KMS-11 (cell line): ENCODE measurements around the gene SIPA1.

Source experiments
- H2AFZ ChIP-seq: fragments of 200-600 bp; sonication (generic); 2 replicates; pipeline ENCODE4 v1.6.1; 2016; ENCODE audit warnings: antibody characterized with exemption, mixed run types, low read depth
- H3K27ac ChIP-seq: fragments of 200-600 bp; sonication (generic); 2 replicates; pipeline ENCODE4 v1.6.1; 2016; ENCODE audit warnings: mild to moderate bottlenecking, mixed run types
- H3K27me3 ChIP-seq: fragments of 200-600 bp; sonication (generic); 2 replicates; pipeline ENCODE4 v1.6.1; 2017; ENCODE audit warnings: mild to moderate bottlenecking, low read depth, mixed run types, moderate library complexity; ENCODE audit not compliant: insufficient read depth
- H3K36me3 ChIP-seq: fragments of 200-600 bp; sonication (generic); 2 replicates; pipeline ENCODE4 v1.6.1; 2017; ENCODE audit warnings: mild to moderate bottlenecking, mixed run types; ENCODE audit not compliant: insufficient read depth
- H3K4me1 ChIP-seq: fragments of 200-600 bp; sonication (generic); 2 replicates; pipeline ENCODE4 v1.6.1; 2016; ENCODE audit warnings: mild to moderate bottlenecking, low read depth, mixed run types; ENCODE audit not compliant: poor library complexity, severe bottlenecking
- H3K4me2 ChIP-seq: fragments of 200-600 bp; sonication (generic); 2 replicates; pipeline ENCODE4 v1.7.0; 2016; ENCODE audit warnings: mild to moderate bottlenecking, mixed run types
- H3K4me3 ChIP-seq: fragments of 200-600 bp; sonication (generic); IDR thresholded peaks from 2 replicates; pipeline ENCODE4 v1.6.1; 2017; ENCODE audit warnings: low read depth, low read length, mixed read lengths; ENCODE audit not compliant: insufficient read depth
- H3K79me2 ChIP-seq: fragments of 200-600 bp; sonication (generic); 2 replicates; pipeline ENCODE4 v1.6.1; 2016; ENCODE audit warnings: low read depth, mixed run types; ENCODE audit not compliant: insufficient read depth
- H3K9ac ChIP-seq: fragments of 200-600 bp; sonication (generic); 2 replicates; pipeline ENCODE4 v1.6.1; 2016; ENCODE audit warnings: mild to moderate bottlenecking, mixed run types
- H4K20me1 ChIP-seq: fragments of 200-600 bp; sonication (generic); 2 replicates; pipeline ENCODE4 v1.6.1; 2016; ENCODE audit warnings: mild to moderate bottlenecking, mixed run types; ENCODE audit not compliant: insufficient read depth
- CTCF ChIP-seq: fragments of 200-600 bp; sonication (generic); conservative IDR thresholded peaks from 2 replicates; pipeline ENCODE4 v1.6.1; 2017; ENCODE audit warnings: low read depth, mild to moderate bottlenecking, antibody characterized with exemption, low read length, moderate library complexity, mixed read lengths

The SIPA1 gene

GRCh38 chr11:65651339-65651588, 13.4 kb downstream of the SIPA1 start:
- Histone ChIP-seq H3K27ac (no peak overlapping the region), H4K20me1 (no peaks in the 10 kb centered on the region), H3K27me3 (no peaks in the 10 kb centered on the region), H2AFZ (no peak overlapping the region), H3K9ac (no peak overlapping the region), H3K4me2 (no peak overlapping the region), H3K4me1 (peaks cover 19% of the 10 kb centered on the region), H3K4me3 (no peak overlapping the region), H3K36me3 (no peaks in the 10 kb centered on the region), H3K79me2 (no peaks in the 10 kb centered on the region)
- TF ChIP-seq CTCF, result no peak

- no peaks in the 10 kb centered on the region for H3K79me2 ChIP-seq
- H3K4me3 ChIP-seq, result no peak overlapping the region
- no peak overlapping the region for H3K27ac ChIP-seq
- H4K20me1 ChIP-seq, result no peaks in the 10 kb centered on the region
- H2AFZ ChIP-seq, result peak overlapping the region; percentile 72
- no peak overlapping the region for H3K9ac ChIP-seq
- H3K4me1 ChIP-seq, result peaks cover 19% of the 10 kb centered on the region
- no peaks in the 10 kb centered on the region for H3K27me3 ChIP-seq
- H3K36me3 ChIP-seq, result no peaks in the 10 kb centered on the region
- H3K4me2 ChIP-seq, result peak overlapping the region; percentile 83
- TF ChIP-seq CTCF, result no peak
Observed at GRCh38 chr11:65651589-65652510, 13.9 kb downstream of the SIPA1 start.

GRCh38 chr11:65652511-65653228, 14.8 kb downstream of the SIPA1 start:
- peak overlapping the region; percentile 83 for H3K4me2 ChIP-seq
- no peak overlapping the region for H3K4me3 ChIP-seq
- no peak for TF ChIP-seq CTCF
- no peaks in the 10 kb centered on the region for H3K79me2 ChIP-seq
- no peaks in the 10 kb centered on the region for H3K27me3 ChIP-seq
- H3K9ac ChIP-seq, result peak overlapping the region; percentile 53; the same call in 1 of the 2 replicates
- peak overlapping the region; percentile 70 for H3K27ac ChIP-seq
- no peaks in the 10 kb centered on the region for H4K20me1 ChIP-seq
- H3K36me3 ChIP-seq, result no peaks in the 10 kb centered on the region
- peaks cover 19% of the 10 kb centered on the region for H3K4me1 ChIP-seq
- peak overlapping the region; percentile 72 for H2AFZ ChIP-seq

- Histone ChIP-seq H3K79me2 (no peaks in the 10 kb centered on the region), H4K20me1 (no peaks in the 10 kb centered on the region), H3K9ac (no peak overlapping the region), H3K4me1 (peaks cover 19% of the 10 kb centered on the region), H3K27me3 (no peaks in the 10 kb centered on the region), H3K4me2 (peak overlapping the region; percentile 83), H3K4me3 (no peak overlapping the region), H3K27ac (peak overlapping the region; percentile 70), H2AFZ (no peak overlapping the region), H3K36me3 (0 out of 2 replicates have a peak, but pooled peaks cover under 1% of the 10 kb centered on the region)
- no peak for TF ChIP-seq CTCF
Observed at GRCh38 chr11:65653229-65654225, 15.6 kb downstream of the SIPA1 start.
